CD1c-positive myeloid dendritic cell (primary cell): ENCODE results near the gene CD274.
"Not testable (repeated sequence)": the region's sequence is repeated elsewhere in the genome, so short reads cannot be mapped to it uniquely, and the experiment has no call there.

Experiments used
- DNase-seq: peaks from one replicate; pipeline ENCODE4 v3.0.0-alpha.2; 2016; ENCODE audit errors: extremely low spot score

CD274 gene

DNA sequence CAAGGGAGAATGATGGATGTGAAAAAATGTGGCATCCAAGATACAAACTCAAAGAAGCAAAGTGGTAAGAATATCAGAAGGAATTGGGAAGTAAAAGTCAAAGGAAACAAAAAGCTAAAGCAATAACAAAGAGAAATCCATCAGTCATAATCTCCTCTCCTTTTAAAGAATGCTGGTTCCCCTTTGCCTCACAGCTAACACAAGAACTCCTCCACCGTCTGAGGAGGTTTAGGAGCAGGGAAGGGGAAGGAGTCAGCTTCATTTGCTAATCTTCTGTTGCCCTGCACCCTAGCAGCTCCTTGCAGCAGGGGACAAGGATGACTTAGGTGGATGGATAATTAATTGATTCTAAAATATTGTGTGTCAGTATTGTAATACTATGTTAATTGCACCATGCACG, 16.4 kb downstream of the CD274 start:
- peak; percentile 61 for DNase-seq

GRCh38 chr9:5468850-5469249, 18.5 kb downstream of the CD274 start:
- DNase-seq, result no peak

- DNase-seq, result no peak
Observed at GRCh38 chr9:5470122-5470521, 19.8 kb downstream of the CD274 start.

GRCh38 chr9:5470816-5471215, 20.5 kb downstream of the CD274 start:
- no peak for DNase-seq

GRCh38 chr9:5475611-5476010, 25.3 kb downstream of the CD274 start:
- not testable (repeated sequence) for DNase-seq

- DNase-seq, result peak; percentile 61
Observed at GRCh38 chr9:5478206-5478605, 27.9 kb downstream of the CD274 start.

GRCh38 chr9:5479994-5480694, 29.8 kb downstream of the CD274 start:
- DNase-seq, result peak; percentile 27

DNA sequence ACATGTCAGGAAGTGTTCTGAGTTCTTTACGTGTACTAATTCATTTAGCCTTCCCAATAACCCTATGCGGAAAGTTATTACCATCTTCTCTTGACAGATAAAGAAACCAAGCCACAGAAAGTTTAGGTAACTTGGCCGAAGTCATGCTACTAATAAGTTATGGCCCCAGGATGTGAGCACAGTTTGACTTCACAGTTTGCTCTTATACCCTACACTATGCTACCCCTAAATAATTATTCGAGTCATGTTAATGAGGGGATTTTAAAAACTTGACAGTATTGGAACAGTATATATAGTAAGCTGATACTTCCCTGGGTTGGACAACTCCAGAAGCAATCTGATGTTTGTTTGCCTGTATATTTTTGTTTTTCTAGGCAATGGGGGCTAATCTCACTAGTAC, 30.6 kb downstream of the CD274 start:
- DNase-seq, result no peak

- peak; percentile 40 for DNase-seq
Observed at GRCh38 chr9:5481322-5482040, 31.1 kb downstream of the CD274 start.

DNA sequence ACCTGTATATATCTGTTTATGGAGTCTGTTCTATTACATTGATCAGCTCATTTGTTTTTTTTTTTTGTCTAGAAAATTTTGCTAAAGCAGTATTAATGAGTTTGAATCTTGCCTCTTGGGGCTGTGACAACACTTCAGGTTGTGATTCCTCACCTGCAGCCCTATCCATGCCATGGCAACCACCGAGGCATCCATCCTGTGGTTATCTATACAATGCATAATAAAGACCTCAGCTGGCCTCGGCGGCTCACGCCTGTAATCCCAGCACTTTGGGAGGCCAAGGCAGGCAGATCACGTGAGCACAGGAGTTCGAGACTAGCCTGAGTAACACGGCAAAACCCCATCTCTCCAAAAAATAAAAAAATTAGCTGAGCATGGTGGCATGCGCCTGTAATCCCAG, 31.9 kb downstream of the CD274 start:
- no peak for DNase-seq

- no peak for DNase-seq
Observed at GRCh38 chr9:5483306-5483705, 33.0 kb downstream of the CD274 start.

GRCh38 chr9:5485378-5486085, 35.2 kb downstream of the CD274 start:
- no peak for DNase-seq

DNA sequence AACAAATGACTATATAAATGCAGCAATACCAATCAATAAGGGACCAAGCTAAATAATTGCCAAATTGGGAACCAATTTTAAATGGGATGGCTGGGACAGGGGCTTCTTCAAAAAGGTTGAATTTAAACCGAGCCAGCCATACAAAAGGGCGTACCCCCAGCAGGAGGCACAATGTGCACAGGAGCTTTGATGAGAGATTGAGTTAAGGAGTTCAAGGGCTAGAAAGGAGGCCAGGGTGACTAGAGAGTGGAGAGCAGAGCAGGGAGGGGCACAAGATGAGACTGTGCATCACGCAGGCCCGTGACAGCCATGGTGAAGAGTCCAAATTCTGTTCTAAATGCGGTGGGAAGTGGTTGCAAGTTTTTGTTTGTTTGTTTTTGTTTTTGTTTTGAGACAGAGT, 36.6 kb downstream of the CD274 start:
- DNase-seq, result no peak

- peak; percentile 55 for DNase-seq
Observed at GRCh38 chr9:5488221-5489008, 38.1 kb downstream of the CD274 start.

DNA sequence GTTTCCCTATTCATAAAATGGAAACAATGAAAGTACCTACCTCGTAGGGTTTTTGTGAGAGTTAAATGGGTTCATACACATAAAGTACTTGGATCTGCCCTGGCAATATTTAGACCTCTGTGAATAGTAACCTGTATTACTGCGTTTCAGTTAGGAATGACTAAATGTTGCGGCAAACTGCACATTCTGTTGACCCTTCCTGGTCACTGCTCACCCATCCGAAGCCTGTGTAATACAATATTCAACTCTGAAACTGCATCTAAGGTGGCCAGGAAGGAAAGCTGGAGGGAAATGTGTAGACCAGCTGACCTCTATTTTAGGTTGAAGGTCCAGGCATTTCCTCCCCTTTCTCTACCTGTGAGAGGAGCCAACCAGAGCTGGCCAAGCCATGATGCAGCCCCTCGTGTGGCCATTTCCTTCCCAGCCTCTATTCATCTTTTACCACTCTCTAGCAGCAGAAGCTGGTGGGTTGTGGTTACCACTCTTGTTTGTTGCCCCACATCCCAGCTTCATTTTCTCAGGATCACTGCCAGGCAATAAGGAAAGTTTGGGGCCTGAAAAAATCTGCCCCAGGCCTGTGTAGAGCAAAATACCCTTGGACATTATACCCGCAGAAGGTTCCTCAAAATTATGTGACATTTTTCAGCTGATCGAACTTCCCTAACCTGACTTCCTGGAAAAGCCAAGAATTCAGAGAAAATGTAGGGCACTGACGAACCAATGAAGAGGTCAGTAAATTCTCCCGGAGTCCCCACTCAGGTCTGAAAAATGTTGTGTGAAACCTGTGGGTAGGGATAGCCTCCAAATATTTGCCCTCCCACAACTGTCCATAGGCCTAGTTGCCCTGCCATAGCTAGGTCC, 39.5 kb downstream of the CD274 start:
- peak; percentile 79 for DNase-seq

GRCh38 chr9:5492965-5493678, 42.8 kb downstream of the CD274 start:
- DNase-seq, result no peak

DNA sequence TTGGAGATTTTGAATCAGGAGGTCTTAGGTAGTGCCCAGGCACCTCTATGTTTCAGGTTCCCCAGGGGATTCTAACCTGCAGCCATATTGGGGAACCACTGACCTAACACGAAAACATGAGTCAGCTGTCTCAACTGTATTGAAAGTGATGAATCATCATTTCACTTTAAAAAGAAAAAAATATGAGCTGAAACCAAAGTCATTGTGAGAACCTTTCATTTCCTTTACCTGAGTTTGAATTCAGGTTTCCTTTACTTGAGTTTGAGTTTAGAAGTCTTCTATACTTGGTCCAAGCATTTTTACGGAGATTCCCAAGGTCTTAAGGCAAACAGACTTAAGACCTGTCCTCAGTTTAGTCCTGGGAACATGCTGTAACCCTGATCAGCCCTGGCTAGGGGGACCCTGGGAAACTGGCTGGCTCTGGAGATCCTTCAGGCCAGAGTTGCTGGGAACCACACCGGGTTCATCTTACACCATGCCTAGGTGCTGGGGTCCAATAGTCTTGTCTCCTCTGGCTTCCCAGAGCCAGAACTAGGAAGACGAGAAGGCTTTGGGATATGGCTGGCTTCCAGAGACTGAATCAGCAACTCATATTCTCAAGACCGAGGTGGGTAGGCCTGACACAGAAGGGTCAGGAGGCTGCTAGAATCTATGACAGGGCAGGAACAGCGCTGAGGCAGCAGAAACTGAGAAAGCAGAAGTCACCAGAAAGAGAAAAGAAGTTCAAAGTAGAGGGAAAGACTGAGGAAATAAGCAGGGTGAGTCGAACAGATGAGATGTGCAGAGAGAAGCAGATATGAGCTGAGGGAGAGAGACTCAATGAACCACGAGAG, 43.6 kb downstream of the CD274 start:
- peak; percentile 84 for DNase-seq

- not testable (repeated sequence) for DNase-seq
Observed at GRCh38 chr9:5494765-5495164, 44.4 kb downstream of the CD274 start.

DNA sequence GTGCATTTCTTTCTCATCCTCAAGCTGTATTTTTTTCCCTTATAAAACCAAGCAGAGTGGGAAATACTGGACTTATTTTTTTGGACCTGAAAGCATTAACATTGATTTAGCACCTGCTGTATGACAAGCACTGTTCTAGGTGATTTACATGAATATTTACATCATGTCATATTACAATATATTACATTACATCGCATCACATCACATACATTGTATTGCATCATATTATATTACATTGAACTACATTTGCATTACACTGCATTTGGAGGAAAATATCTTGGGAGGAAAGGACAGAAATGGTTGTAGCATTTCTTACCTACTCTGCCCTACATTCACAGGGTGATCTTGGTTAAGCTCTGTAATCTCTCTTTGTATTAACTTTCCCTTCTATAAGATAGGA, 48.8 kb downstream of the CD274 start:
- DNase-seq, result no peak
